H1 (cell line): Measurements from ENCODE around the gene FAT1. TPM values are rescaled to one million over a fixed set of nuclear protein-coding genes. Genes with fewer than 3 reads are reported as not detected.

Experiments used
- CHD1 ChIP-seq: IDR thresholded peaks from 2 replicates; pipeline ENCODE4 v1.6.1; 2012; ENCODE audit warnings: low read depth, low read length, improper control_type of control experiment
- CHD7 ChIP-seq: fragments of 300-600 bp; sonication (generic); IDR thresholded peaks from 2 replicates; pipeline ENCODE4 v1.7.1; 2012; ENCODE audit warnings: low read length, moderate library complexity, mild to moderate bottlenecking, inconsistent platforms; ENCODE audit not compliant: insufficient replicate concordance
- CTCF ChIP-seq, 3 experiments: IDR thresholded peaks; 1 replicate in 2 of 3; 2 replicates in 1 of 3; pipeline versions ENCODE4 v1.5.1 to v1.6.1; 2011; ENCODE audit warnings: low read length in 3 of 3, mild to moderate bottlenecking in 3 of 3, inconsistent platforms in 2 of 3, low read depth in 1 of 3, moderate library complexity in 1 of 3; ENCODE audit not compliant: insufficient read depth in 1 of 3; ENCODE audit errors: control extremely low read depth in 1 of 3
- FOSL1 ChIP-seq: IDR thresholded peaks from 2 replicates; pipeline ENCODE4 v1.6.1; 2011; ENCODE audit warnings: mild to moderate bottlenecking, low read depth, low read length, moderate library complexity; ENCODE audit not compliant: insufficient read depth
- MAFK ChIP-seq: IDR thresholded peaks from 2 replicates; pipeline ENCODE4 v1.6.1; 2012; ENCODE audit warnings: low read depth, mild to moderate bottlenecking, improper control_type of control experiment, low read length
- SAP30 ChIP-seq: fragments of 300-600 bp; sonication (generic); IDR thresholded peaks from 2 replicates; pipeline ENCODE4 v1.7.1; 2012; ENCODE audit warnings: low read length, moderate library complexity, mild to moderate bottlenecking, inconsistent platforms; ENCODE audit not compliant: insufficient read depth, insufficient replicate concordance
- polyA plus RNA-seq, 7 experiments: library from polyadenylated mRNA; depleted of rRNA in 3 of 7; stranded (reverse) in 5 of 7; unstranded in 2 of 7; fragments of >200 nt in 5 of 7; fragments of 200-250 nt in 2 of 7; gene quantifications; 1 replicate in 5 of 7; 2 replicates in 1 of 7; 4 replicates in 1 of 7; pipeline versions ENCODE4 v1.2.1 to v1.2.3, GENCODE V29; 2011 to 2013; ENCODE audit warnings: missing spikeins in 2 of 7, mixed read lengths in 2 of 7
- total RNA-seq: library from RNA; stranded (reverse); fragmentation: NEBNext Ultra II Directional; extraction: Animal tissue kit (Norgen Biotek cat#: 25700); gene quantifications from 2 replicates; pipeline ENCODE4 v1.2.1, GENCODE V29; 2021

Gene FAT1
- total and polyA plus RNA-seq, 2 of the 8 experiments (the other 6 are each of a cell fraction or from before 2014, with no cell fraction given): 94.4 to 137 TPM

DNA sequence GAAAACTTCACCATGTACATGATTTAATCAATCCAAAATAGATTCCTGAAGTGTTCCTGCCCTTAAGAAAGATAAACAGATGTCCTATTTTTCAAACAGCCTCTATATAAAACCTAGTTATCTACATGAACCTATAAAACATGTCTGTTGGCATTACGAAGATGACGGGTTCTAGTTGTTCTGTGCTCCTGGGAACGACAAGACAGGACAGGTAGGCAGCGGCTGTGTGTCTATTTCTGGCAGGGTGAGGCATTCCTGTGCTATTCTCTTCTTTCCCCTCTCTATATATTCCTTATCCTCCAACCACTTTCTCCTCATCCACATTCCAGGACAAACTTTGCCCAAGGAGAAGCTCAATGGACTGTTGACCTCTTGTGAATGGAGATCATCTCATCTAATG lies 6.1 kb downstream of the FAT1 start (continued):
- TF ChIP-seq CHD7 (no peak), CTCF (IDR thresholded peaks at IDR 0.05; ENCODE audit: control extremely low read depth in 1 of 3, insufficient read depth in 1 of 3, low read depth in 1 of 3, low read length in 3 of 3) (no peak), SAP30 (no peak), CHD1 (no peak), FOSL1 (no peak), MAFK (no peak)
